ENCODE results near the gene BEAN1. TPM values are rescaled to one million over a fixed set of nuclear protein-coding genes. Genes with fewer than 3 reads are reported as not detected.

The BEAN1 gene
- total and polyA plus RNA-seq, 9 of the 15 experiments (the other 6 are each of a cell fraction or from before 2014, with no cell fraction given) = not detected

GRCh38 chr16:66479661-66480264, 52.7 kb downstream of the BEAN1 start:
- H3K4me3 ChIP-seq = no peak overlapping the region
- FAIRE-seq = no peak
- BruUV-seq (replicated peaks) = no TSS peak
- H3K9ac ChIP-seq (ENCODE audit: insufficient read depth in 1 of 2, low read depth in 2 of 2, low read length in 2 of 2) = peak overlapping the region in 1 of 2 experiments; percentile 30; a peak in 1 of 4 replicates
- no peak for DNase-seq (ENCODE audit: extremely low read depth in 1 of 4, low spot score in 3 of 4)
- no peaks in the 10 kb centered on the region for H3K79me2 ChIP-seq (ENCODE audit: control insufficient read depth, insufficient read depth, low read length)
- WGBS (ENCODE audit: insufficient coverage, low coverage, missing lambda C conversion rate) = 8% methylated on average over 5 of the region's 5 CpGs
- no peaks in the 10 kb centered on the region for H3K36me3 ChIP-seq (ENCODE audit: control insufficient read depth, insufficient read depth, low read length)
- H3K4me1 ChIP-seq (replicated peaks in 1 of 2; ENCODE audit: control insufficient read depth in 2 of 2, insufficient read depth in 2 of 2, low read length in 2 of 2) = peaks cover 6 to 9% of the 10 kb centered on the region in 2 experiments; a peak in 4 of 5 replicates
- no peaks in the 10 kb centered on the region for H3K9me3 ChIP-seq (replicated peaks; ENCODE audit: control insufficient read depth, insufficient read depth, low read depth, low read length)
- ChIA-PET POLR2A (no interaction called here), CTCF (ENCODE audit: low intra/inter-chr PET ratio) (interaction anchor here (1.0 to 1.6 kb wide), 3 partner anchors 73 to 109 kb away, joined by 3 to 17 read pairs (median 3); no protein-coding TSS in a partner anchor)
- no peak overlapping the region for H3K4me2 ChIP-seq (ENCODE audit: insufficient read depth, low read length)
- no peak overlapping the region for H2AFZ ChIP-seq (ENCODE audit: low read depth, low read length)
- H3K9me1 ChIP-seq (ENCODE audit: control insufficient read depth, insufficient read depth, low read length) = peaks cover 4% of the 10 kb centered on the region
- intact Hi-C loops (cut with micrococcal nuclease) (no loop called here), in situ Hi-C loops (cut with MboI) (no loop called here)
- H3K27ac ChIP-seq (ENCODE audit: extremely low read depth, low read depth, low read length) = no peak overlapping the region
- H3K27me3 ChIP-seq (ENCODE audit: control insufficient read depth in 2 of 2, insufficient read depth in 2 of 2, low read length in 2 of 2) = peaks cover 0 to 7% of the 10 kb centered on the region in 2 experiments; a peak in 1 of 5 replicates
- no peaks in the 10 kb centered on the region for H4K20me1 ChIP-seq (replicated peaks; ENCODE audit: control insufficient read depth, insufficient read depth, low read length)
- no peak for ATAC-seq
- TF ChIP-seq PHF8 (IDR thresholded peaks at IDR 0.05; ENCODE audit: borderline replicate concordance, low read length) (no peak), ELF2 (CRISPR knock-in tag; IDR thresholded peaks at IDR 0.05) (no peak), SAFB2 (IDR thresholded peaks at IDR 0.05; ENCODE audit: borderline replicate concordance, low read depth, low read length, severe bottlenecking) (no peak), ZNF217 (CRISPR knock-in tag; IDR thresholded peaks at IDR 0.05) (no peak), CREB5 (CRISPR knock-in tag; IDR thresholded peaks at IDR 0.05) (no peak), BCL6 (CRISPR knock-in tag; IDR thresholded peaks at IDR 0.05) (no peak), AFF4 (CRISPR knock-in tag; IDR thresholded peaks at IDR 0.05) (no peak), JUNB (CRISPR knock-in tag; conservative IDR thresholded peaks at IDR 0.05) (no peak), RAD21 (CRISPR knock-in tag; conservative IDR thresholded peaks at IDR 0.05 in 1 of 2, IDR thresholded peaks at IDR 0.05 in 1 of 2) (no peak), TAL1 (IDR thresholded peaks at IDR 0.05) (no peak), ZNF282 (CRISPR knock-in tag; IDR thresholded peaks at IDR 0.05) (no peak), SLC30A9 (CRISPR knock-in tag; IDR thresholded peaks at IDR 0.05) (no peak), KDM4B (IDR thresholded peaks at IDR 0.05; ENCODE audit: borderline replicate concordance in 2 of 2, low read depth in 1 of 2) (no peak), HMG20A (CRISPR knock-in tag; conservative IDR thresholded peaks at IDR 0.05) (no peak), RHOXF2B (CRISPR knock-in tag; conservative IDR thresholded peaks at IDR 0.05) (no peak), MAFK (IDR thresholded peaks at IDR 0.05; ENCODE audit: low read length) (no peak), ZFP36 (IDR thresholded peaks at IDR 0.05; ENCODE audit: low read depth, low read length, partially characterized antibody) (no peak), POLR2B (IDR thresholded peaks at IDR 0.05; ENCODE audit: low read depth, partially characterized antibody) (no peak)

Measured in K562 (cell line).